ENCODE results near the gene CD302.
"Not testable (repeated sequence)": the region's sequence is repeated elsewhere in the genome, so short reads cannot be mapped to it uniquely, and the experiment has no call there.

Gene CD302

GRCh38 chr2:159786938-159787337, 11.1 kb downstream of the CD302 start:
- H3K4me3 ChIP-seq (ENCODE audit: low read depth, low read length): no peak overlapping the region
- DNase-seq (ENCODE audit: low read depth): no peak
- no peak for TF ChIP-seq CTCF (IDR thresholded peaks at IDR 0.05; ENCODE audit: low read depth, low read length, missing control alignments)

- DNase-seq (ENCODE audit: low read depth): no peak
- H3K4me3 ChIP-seq (ENCODE audit: low read depth, low read length): no peak overlapping the region
- no peak for TF ChIP-seq CTCF (IDR thresholded peaks at IDR 0.05; ENCODE audit: low read depth, low read length, missing control alignments)
These were observed 12.8 kb downstream of the CD302 start for GRCh38 chr2:159785195-159785594.

- DNase-seq (ENCODE audit: low read depth); H3K4me3 ChIP-seq (ENCODE audit: low read depth, low read length): not testable (repeated sequence)
These were observed 13.3 kb downstream of the CD302 start for GRCh38 chr2:159784744-159785143.

- no peak overlapping the region for H3K4me3 ChIP-seq (ENCODE audit: low read depth, low read length)
- DNase-seq (ENCODE audit: low read depth): no peak
- TF ChIP-seq CTCF (IDR thresholded peaks at IDR 0.05; ENCODE audit: low read depth, low read length, missing control alignments): no peak
These were observed 14.5 kb downstream of the CD302 start for GRCh38 chr2:159783556-159783955.

GRCh38 chr2:159776321-159776720, 21.7 kb downstream of the CD302 start:
- DNase-seq (ENCODE audit: low read depth): no peak
- TF ChIP-seq CTCF (IDR thresholded peaks at IDR 0.05; ENCODE audit: low read depth, low read length, missing control alignments): no peak
- H3K4me3 ChIP-seq (ENCODE audit: low read depth, low read length): no peak overlapping the region

GRCh38 chr2:159775021-159775420, 23.0 kb downstream of the CD302 start:
- no peak for TF ChIP-seq CTCF (IDR thresholded peaks at IDR 0.05; ENCODE audit: low read depth, low read length, missing control alignments)
- no peak for DNase-seq (ENCODE audit: low read depth)

GRCh38 chr2:159774370-159774990, 23.5 kb downstream of the CD302 start:
- no peak for TF ChIP-seq CTCF (IDR thresholded peaks at IDR 0.05; ENCODE audit: low read depth, low read length, missing control alignments)
- H3K4me3 ChIP-seq (ENCODE audit: low read depth, low read length): no peak overlapping the region

More at GRCh38 chr2:159775021-159775420, 23.0 kb downstream of the CD302 start:
- no peak overlapping the region for H3K4me3 ChIP-seq (ENCODE audit: low read depth, low read length)

More at GRCh38 chr2:159774370-159774990, 23.5 kb downstream of the CD302 start:
- DNase-seq (ENCODE audit: low read depth): no peak

Measured in GM12864 (cell line).